GM12872 (cell line): ENCODE data around the gene HDDC3.

Source experiments
- TF ChIP-seq, protein P1 (sequence below): IDR thresholded peaks from 3 replicates; pipeline ENCODE4 v1.5.1; 2011; ENCODE audit warnings: low read depth, mild to moderate bottlenecking, low read length, moderate library complexity; ENCODE audit not compliant: insufficient read depth

The HDDC3 gene

DNA sequence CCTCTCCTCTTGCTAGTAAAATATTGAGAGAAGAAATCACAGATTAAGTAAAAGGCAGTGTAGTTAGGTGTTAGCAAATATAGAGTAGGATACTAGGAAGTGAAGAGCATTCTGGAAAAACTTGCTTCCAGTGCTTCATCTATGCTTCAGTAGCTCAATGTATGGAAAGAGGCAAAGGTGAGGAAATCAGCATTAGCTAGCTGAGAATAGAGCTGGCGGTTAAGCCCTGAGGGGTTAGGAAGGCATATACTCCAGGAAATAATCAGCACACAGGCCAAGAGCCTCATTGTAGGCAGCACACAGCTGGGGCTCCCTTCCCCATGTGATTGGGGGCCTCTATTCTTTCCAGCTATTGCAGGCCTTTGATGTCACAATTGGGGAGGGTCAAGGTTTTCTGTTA lies 36.1 kb upstream of the HDDC3 start:
- TF ChIP-seq, protein P1, sequence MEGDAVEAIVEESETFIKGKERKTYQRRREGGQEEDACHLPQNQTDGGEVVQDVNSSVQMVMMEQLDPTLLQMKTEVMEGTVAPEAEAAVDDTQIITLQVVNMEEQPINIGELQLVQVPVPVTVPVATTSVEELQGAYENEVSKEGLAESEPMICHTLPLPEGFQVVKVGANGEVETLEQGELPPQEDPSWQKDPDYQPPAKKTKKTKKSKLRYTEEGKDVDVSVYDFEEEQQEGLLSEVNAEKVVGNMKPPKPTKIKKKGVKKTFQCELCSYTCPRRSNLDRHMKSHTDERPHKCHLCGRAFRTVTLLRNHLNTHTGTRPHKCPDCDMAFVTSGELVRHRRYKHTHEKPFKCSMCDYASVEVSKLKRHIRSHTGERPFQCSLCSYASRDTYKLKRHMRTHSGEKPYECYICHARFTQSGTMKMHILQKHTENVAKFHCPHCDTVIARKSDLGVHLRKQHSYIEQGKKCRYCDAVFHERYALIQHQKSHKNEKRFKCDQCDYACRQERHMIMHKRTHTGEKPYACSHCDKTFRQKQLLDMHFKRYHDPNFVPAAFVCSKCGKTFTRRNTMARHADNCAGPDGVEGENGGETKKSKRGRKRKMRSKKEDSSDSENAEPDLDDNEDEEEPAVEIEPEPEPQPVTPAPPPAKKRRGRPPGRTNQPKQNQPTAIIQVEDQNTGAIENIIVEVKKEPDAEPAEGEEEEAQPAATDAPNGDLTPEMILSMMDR, result no peak

DNA sequence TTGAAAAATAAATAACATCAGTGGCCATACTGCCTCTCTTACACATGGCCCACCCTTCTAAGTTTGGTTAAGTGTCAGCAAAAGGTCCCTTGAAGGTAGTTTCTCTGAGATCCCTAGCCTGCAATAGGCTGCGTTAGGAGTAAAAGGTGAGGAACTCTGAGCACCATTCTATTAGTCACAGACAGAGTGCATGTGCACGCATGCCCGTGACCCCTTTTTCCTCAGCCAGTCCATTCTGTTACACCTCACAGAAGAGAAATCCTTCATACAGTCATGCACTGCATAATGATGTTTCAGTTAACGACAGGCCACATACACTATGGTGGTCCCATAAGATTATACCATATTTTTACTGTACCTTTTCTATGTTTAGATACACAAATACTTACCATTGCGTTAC lies 34.9 kb upstream of the HDDC3 start:
- TF ChIP-seq, protein P1, result no peak

DNA sequence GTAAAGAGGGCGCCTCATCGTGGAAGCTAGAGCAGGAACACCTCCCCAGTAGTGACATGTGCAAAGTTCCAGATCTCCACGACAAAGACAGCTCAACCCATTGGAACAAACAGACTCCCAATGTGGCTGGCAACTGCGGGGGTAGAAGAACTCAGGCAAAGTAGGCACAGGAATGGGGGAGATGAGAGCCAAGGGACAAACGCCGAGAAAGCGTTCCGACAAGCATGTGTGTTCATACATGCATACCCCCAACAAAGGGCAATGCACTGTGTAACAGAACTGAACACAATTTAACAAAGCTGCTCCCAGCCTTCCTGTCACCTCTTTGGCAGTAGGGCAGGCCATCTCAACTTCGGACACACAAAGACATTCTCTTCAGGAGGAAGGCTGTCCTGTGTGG lies 33.9 kb upstream of the HDDC3 start:
- TF ChIP-seq, protein P1, result no peak

DNA sequence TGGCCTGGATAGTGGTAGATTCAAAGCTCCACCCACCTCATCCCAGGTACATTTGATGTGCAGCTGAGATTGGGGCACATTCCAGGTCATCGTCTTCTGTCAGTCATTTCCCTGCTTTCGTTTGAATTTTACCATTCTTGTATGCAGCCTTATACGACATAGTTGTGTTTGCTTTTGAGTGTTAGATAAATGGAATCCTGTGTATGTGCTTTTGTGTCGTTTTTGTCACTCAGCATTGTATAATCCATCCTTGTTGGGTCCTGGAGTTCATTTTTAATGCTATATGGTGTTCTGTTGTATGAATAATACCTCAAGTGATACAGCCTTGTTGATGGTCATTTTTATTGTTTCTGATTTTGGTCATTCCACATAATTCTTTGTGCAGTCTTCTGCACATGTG lies 29.7 kb upstream of the HDDC3 start:
- TF ChIP-seq, protein P1, result no peak

DNA sequence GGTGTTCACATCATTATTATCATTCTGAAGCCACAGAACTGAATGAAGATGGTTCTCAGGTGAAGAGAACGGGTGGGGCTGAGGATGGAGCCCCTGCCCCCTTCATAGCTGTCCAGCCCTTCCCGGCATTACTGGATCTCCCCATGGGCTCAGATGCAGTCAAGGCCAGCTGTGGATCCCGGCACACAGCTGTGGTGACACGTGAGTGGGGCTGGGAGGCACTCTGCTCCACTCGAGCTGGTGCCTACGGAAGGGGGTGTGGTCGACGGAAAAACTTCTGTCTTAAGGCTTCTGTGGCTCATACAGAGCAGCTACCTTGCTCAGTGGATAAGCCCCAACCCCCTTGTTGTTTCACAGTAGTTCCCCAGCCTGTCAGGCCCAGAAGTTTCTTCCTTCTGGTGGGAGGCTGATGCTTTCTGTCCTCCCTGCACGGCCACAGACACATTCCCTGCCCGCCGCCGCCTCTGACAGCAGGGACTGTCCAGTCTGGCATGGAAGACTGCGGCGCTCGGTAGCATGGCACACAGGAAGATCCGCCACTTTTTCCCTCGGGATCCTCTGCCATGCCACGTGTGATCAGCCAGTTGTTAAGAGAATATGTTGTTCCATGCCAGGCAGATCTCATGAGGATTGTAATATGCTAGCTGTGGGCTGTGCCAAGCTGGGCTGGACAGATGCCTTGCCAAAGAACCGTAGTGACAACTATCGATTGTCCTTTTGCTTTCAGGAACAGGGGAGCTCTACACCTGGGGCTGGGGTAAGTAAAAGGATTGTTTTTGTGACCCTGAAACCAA lies 28.1 kb upstream of the HDDC3 start:
- TF ChIP-seq, protein P1, result no peak

DNA sequence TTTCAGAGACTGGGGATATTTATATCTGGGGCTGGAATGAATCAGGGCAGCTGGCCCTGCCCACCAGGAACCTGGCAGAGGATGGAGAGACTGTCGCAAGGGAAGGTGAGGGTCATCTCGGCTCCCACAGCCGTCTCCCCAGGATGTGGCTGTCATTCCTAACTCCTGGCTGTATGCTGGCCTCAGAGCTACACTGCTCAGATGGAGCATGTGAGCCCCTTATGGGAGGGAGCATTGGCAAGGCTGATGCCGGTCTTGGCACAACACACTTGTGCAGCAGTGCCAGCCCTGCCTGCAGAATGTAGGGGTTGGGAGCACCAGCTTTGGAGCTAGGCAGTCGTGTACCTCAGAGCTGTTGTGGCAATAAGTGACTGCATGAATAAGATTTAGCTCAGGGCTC lies 27.5 kb upstream of the HDDC3 start:
- TF ChIP-seq, protein P1, result no peak

DNA sequence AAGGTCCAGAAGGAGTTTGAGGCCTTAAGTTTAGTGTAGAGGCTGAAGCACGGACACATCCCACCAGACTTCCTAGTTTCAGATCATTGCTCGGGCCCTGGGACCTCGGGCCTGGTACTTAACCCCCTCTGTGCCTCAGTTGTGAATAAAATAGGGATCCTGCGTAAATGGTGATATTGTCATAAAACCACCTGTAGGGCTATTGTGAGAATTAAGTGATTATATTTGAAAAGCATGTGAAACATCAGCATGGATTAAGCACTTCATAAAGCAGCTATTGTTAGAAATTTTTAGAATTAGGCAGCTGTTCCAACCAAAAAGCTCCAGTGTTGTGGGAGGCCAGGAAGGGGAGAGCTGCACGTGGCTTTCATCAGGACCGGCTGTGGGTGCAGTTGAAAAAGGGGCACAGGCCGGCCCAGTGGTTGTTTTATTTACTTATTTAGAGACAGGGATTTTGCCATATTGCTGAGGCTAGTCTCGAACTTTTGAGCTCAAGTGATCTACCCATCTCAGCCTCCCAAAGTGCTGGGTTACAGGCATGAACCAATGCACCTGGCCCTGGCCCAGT lies 26.8 kb upstream of the HDDC3 start:
- TF ChIP-seq, protein P1, result no peak
